ENCODE data around the gene TBC1D2B.
A peak's percentile ranks its signal among the peaks of the same experiment; 100 is the strongest.
"Not testable (repeated sequence)": the region's sequence is repeated elsewhere in the genome, so short reads cannot be mapped to it uniquely, and the experiment has no call there.

The TBC1D2B gene

GRCh38 chr15:77988347-77989295 is 88.9 kb downstream of the TBC1D2B start:
- no peak for DNase-seq (ENCODE audit: low spot score)

- not testable (repeated sequence) for DNase-seq (ENCODE audit: low spot score)
Measured at GRCh38 chr15:77987765-77988136, 89.8 kb downstream of the TBC1D2B start.

- no peak for DNase-seq (ENCODE audit: low spot score)
Measured at GRCh38 chr15:77986891-77987764, 90.4 kb downstream of the TBC1D2B start.

- no peak for DNase-seq (ENCODE audit: low spot score)
Measured at GRCh38 chr15:77985931-77986480, 91.5 kb downstream of the TBC1D2B start.

- DNase-seq (ENCODE audit: low spot score) = no peak
Measured at GRCh38 chr15:77985031-77985930, 92.2 kb downstream of the TBC1D2B start.

GRCh38 chr15:77984446-77984861 is 93.1 kb downstream of the TBC1D2B start:
- no peak for DNase-seq (ENCODE audit: low spot score)

GRCh38 chr15:77983708-77984445 is 93.6 kb downstream of the TBC1D2B start:
- DNase-seq (ENCODE audit: low spot score) = no peak

- DNase-seq (ENCODE audit: low spot score) = no peak
Measured at GRCh38 chr15:77983091-77983707, 94.3 kb downstream of the TBC1D2B start.

- no peak for DNase-seq (ENCODE audit: low spot score)
Measured at GRCh38 chr15:77982127-77982490, 95.4 kb downstream of the TBC1D2B start.

GRCh38 chr15:77981281-77982126 is 96.0 kb downstream of the TBC1D2B start:
- DNase-seq (ENCODE audit: low spot score) = no peak

GRCh38 chr15:77980674-77981073 is 96.8 kb downstream of the TBC1D2B start:
- not testable (repeated sequence) for DNase-seq (ENCODE audit: low spot score)

GRCh38 chr15:77980098-77980497 is 97.4 kb downstream of the TBC1D2B start:
- no peak for DNase-seq (ENCODE audit: low spot score)

GRCh38 chr15:77979157-77979556 is 98.4 kb downstream of the TBC1D2B start:
- DNase-seq (ENCODE audit: low spot score) = peak; percentile 62

GRCh38 chr15:77978759-77979145 is 98.8 kb downstream of the TBC1D2B start:
- not testable (repeated sequence) for DNase-seq (ENCODE audit: low spot score)

- DNase-seq (ENCODE audit: low spot score) = not testable (repeated sequence)
Measured at GRCh38 chr15:77977903-77978758, 99.4 kb downstream of the TBC1D2B start.

- DNase-seq (ENCODE audit: low spot score) = not testable (repeated sequence)
Measured at GRCh38 chr15:77976760-77977525, 100.6 kb downstream of the TBC1D2B start.

GRCh38 chr15:77976095-77976450 is 101.4 kb downstream of the TBC1D2B start:
- DNase-seq (ENCODE audit: low spot score) = not testable (repeated sequence)
